Naive thymus-derived CD8-positive, alpha-beta T cell (primary cell): ENCODE measurements around the gene CHN1. TPM values are rescaled to one million over a fixed set of nuclear protein-coding genes. Genes with fewer than 3 reads are reported as not detected.

Source experiments
- ATAC-seq, 2 donors: fragments of 150-1000 bp; cut with Tn5 transposase in 1 of 2; sonication (Bioruptor Pico), chemical (Tn5 transposase) in 1 of 2; 1 replicate in 1 of 2; 2 replicates in 1 of 2; pipeline ENCODE4 v1.10.0; 2021; ENCODE audit warnings: mild to moderate bottlenecking in 2 of 2, moderate library complexity in 2 of 2
- POLR2A ChIA-PET: fragments of 350-600 bp; sonication (Branson Sonifier 250); formaldehyde crosslinking; loops from one replicate; lab custom pipeline; 2021; ENCODE audit warnings: antibody characterized with exemption; lab: Charles Lee
- DNase-seq, 10 donors: peaks; one replicate each; pipeline versions ENCODE4 v3.0.0 to v3.0.0-alpha.2; 2020 to 2022
- H3K27ac Mint-ChIP-seq, 10 donors: one replicate each; pipeline ENCODE4 v1.8.0; 2020 to 2022; ENCODE audit warnings: mild to moderate bottlenecking in 10 of 10, mixed read lengths in 10 of 10, moderate library complexity in 4 of 10, inconsistent platforms in 1 of 10
- H3K27me3 Mint-ChIP-seq, 5 donors: one replicate each; pipeline ENCODE4 v1.8.0; 2021 to 2022; ENCODE audit warnings: mixed read lengths in 5 of 5
- H3K36me3 Mint-ChIP-seq, 3 donors: one replicate each; pipeline ENCODE4 v1.8.0; 2020 to 2022; ENCODE audit warnings: mixed read lengths in 3 of 3, mild to moderate bottlenecking in 2 of 3, inconsistent platforms in 1 of 3
- H3K4me1 Mint-ChIP-seq, 4 donors: one replicate each; pipeline ENCODE4 v1.8.0; 2021 to 2022; ENCODE audit warnings: mixed read lengths in 4 of 4
- H3K4me3 Mint-ChIP-seq, 10 donors: one replicate each; pipeline ENCODE4 v1.8.0; 2020 to 2022; ENCODE audit warnings: mild to moderate bottlenecking in 10 of 10, mixed read lengths in 10 of 10, moderate library complexity in 6 of 10, inconsistent platforms in 1 of 10
- H3K9me3 Mint-ChIP-seq, 9 donors: one replicate each; pipeline ENCODE4 v1.8.0; 2020 to 2022; ENCODE audit warnings: mixed read lengths in 9 of 9, mild to moderate bottlenecking in 3 of 9, inconsistent platforms in 1 of 9, moderate library complexity in 1 of 9
- polyA plus RNA-seq, 3 donors: library from polyadenylated mRNA; unstranded; fragments of 300-500 nt; fragmentation: Illumina TruSeq; gene quantifications; one replicate each; pipeline ENCODE4 v1.2.3, GENCODE V29; 2021
- total RNA-seq, 8 experiments: library from RNA in 2 of 8; stranded (reverse) in 2 of 8; gene quantifications; one replicate each; pipeline ENCODE4 v1.2.3 and lab custom pipeline; 2021 to 2026

CHN1 gene, protein sequence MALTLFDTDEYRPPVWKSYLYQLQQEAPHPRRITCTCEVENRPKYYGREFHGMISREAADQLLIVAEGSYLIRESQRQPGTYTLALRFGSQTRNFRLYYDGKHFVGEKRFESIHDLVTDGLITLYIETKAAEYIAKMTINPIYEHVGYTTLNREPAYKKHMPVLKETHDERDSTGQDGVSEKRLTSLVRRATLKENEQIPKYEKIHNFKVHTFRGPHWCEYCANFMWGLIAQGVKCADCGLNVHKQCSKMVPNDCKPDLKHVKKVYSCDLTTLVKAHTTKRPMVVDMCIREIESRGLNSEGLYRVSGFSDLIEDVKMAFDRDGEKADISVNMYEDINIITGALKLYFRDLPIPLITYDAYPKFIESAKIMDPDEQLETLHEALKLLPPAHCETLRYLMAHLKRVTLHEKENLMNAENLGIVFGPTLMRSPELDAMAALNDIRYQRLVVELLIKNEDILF
- total RNA-seq (1 to 10 TPM; 1.8 to 1.9 TPM), polyA plus RNA-seq (1 to 10 TPM in 1 of 3 donors, under 1 TPM in 2; 0.58 to 2.2 (median 0.74) TPM), total RNA-seq (lab: John Stamatoyannopoulos, UW) (0 to 1.8 (median 0.81) reads per million in 6 experiments)

DNA sequence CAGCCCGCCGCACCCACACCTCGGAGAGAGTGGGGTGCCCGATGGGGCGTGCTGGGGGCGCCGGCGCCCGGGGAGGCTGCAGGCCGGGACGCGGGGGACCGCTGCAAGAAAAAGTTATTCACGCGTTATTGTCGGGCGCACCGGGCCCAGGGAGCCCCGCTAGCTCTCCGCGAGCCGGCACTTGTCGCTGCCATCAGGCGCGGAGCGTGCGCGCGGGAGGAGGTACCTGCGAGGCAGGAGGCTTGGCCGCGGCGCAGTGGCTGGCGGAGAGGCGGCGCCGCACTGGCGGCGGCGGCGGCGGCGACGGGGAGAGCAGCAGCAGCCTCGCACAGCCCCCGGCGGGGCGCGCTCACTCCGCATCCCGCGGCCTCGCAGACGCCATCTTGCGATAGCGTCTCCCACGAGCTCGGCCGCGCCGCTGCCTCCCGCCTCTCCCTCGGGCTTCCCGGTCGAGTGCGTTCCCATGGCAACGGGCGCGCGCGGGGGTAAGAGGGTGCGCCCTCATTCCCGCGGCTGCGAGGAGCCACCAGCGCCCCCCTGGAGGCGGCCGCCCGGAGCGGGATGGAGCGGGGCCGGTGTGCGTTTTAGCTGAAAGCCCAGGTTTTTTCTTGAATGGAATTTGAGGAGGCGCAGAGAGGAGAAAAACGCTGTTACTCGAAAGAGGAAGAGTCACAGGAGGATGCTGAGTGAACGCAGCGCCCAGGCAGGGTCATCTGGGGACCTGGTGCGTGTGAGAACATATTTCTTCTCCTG lies at the start of gene CHN1:
Gene CHN1, minus strand, starts transcription at position 402 of the 753 bp plus-strand sequence. CDS start 469 bp downstream, outside the sequence.
- POLR2A ChIA-PET: interaction anchor here (1.6 kb wide), 1 partner anchor 233 kb away, joined by 3 read pairs; no protein-coding TSS in a partner anchor
- peak within 1 kb of the TSS; percentile 71 to 89 (median 86) for H3K4me3 Mint-ChIP-seq
- peaks cover 32 to 63% (median 56%) of the 10 kb centered on the region in 5 donors for H3K27me3 Mint-ChIP-seq
- ATAC-seq (peak; percentile 95 to 96), DNase-seq (peak; percentile 43 to 78 (median 61))
- no peaks in the 10 kb centered on the region for H3K36me3 Mint-ChIP-seq
- H3K9me3 Mint-ChIP-seq: no peaks in the 10 kb centered on the region
- peaks cover 0 to 10% (median 8%) of the 10 kb centered on the region in 4 donors for H3K4me1 Mint-ChIP-seq
- peak within 1 kb of the TSS in 5 of 10 donors; percentile 14 to 53 (median 43) for H3K27ac Mint-ChIP-seq

DNA sequence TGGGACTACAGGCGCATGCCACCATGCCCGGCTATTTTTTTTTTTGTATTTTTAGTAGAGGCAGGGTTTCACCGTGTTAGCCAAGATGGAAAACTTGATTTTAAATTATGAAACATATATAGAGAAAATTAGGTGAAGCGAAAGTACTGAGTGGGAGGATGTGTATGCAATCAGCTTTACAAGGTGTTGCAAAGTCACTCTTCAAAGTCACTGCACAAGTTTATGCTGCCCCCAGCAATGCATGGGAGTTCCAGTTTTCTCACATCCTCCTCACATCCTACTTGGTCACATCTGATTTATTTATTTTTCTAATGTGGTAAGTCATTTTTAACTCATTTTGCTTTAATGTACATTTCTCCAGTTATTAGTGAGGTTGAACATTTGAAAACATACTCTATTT lies 49.2 kb upstream of the CHN1 start:
- Mint-ChIP-seq H3K9me3 (peaks cover 0 to 3% (median 0%) of the 10 kb centered on the region in 9 donors), H3K4me3 (no peak overlapping the region), H3K4me1 (no peaks in the 10 kb centered on the region), H3K27ac (no peak overlapping the region), H3K36me3 (peaks cover 5 to 24% (median 14%) of the 10 kb centered on the region in 3 donors), H3K27me3 (no peaks in the 10 kb centered on the region)
- POLR2A ChIA-PET: no interaction called here
- no peak for ATAC-seq
- no peak for DNase-seq

DNA sequence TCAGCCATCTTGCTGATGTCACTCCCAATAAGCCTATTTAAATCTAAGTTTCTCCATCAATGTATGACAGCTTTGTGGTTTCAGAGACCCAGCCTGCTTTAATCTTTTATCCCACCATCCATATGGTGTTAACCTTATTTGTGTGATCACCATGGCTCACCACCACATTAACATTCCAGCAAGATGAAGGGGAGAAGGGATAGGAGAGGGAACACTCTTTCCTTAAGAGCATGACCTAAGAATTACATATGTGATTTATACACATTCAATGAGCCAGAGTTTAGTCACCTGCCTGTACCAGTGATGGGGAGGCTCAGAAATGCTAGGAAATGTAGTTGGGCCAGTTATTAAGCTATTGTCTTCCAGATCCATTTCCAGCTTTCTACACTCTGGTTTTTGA lies 44.5 kb upstream of the CHN1 start:
- POLR2A ChIA-PET: no interaction called here
- Mint-ChIP-seq H3K27me3 (no peaks in the 10 kb centered on the region), H3K4me1 (peaks cover 0 to 5% (median 0%) of the 10 kb centered on the region in 4 donors), H3K9me3 (peaks cover 0 to 9% (median 3%) of the 10 kb centered on the region in 9 donors), H3K36me3 (peaks cover 4 to 14% (median 11%) of the 10 kb centered on the region in 3 donors), H3K4me3 (no peak overlapping the region), H3K27ac (no peak overlapping the region)
- DNase-seq (no peak), ATAC-seq (no peak)

DNA sequence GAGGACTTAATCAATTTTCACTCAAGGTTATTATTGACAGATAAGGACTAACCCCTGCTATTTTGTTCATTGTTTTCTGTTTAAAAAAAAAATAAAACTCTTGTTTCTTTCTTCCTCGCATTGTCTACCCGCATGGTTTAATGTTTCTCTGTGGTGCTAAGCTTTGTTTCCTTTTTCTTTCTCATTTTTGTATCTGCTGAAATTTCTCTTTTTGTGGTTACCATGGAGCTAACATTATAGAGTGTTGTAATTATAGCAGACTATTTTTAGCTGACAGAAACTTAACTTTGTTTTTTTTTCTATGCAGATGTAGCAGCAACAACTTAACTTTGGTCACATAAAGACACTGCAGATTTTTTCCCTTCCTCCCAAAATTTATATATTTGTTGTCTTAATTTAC lies 43.1 kb upstream of the CHN1 start:
- DNase-seq: no peak
- Mint-ChIP-seq H3K9me3 (peaks cover 0 to 14% (median 3%) of the 10 kb centered on the region in 9 donors), H3K36me3 (peaks cover 4 to 16% (median 14%) of the 10 kb centered on the region in 3 donors), H3K4me3 (no peak overlapping the region), H3K27me3 (no peaks in the 10 kb centered on the region), H3K4me1 (peaks cover 0 to 7% (median 0%) of the 10 kb centered on the region in 4 donors), H3K27ac (no peak overlapping the region)
- no peak for ATAC-seq
- POLR2A ChIA-PET: no interaction called here

DNA sequence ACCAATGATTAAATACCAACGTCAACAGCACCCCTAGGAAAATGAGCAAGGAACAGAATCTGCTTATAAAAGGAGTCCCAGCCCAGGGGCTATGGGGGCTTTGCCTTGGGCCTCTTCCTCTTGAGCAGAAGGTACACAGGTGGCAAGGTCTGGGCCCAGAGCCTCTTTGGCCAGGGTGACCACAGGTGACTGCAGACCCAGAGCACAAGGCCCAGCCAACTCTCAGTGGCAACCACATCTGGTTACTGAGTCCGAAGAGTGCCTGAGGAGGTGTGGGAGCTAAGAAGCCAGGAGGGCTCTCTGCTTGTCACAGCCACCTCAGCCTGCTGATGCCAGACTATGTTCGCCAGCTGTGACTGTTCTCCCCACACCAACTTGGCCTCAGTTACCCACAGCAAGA lies 34.3 kb upstream of the CHN1 start:
- peak overlapping the region in 2 of 10 donors; percentile 15 to 29 for H3K27ac Mint-ChIP-seq
- POLR2A ChIA-PET: no interaction called here
- H3K4me3 Mint-ChIP-seq: no peak overlapping the region
- peaks cover 0 to 5% (median 2%) of the 10 kb centered on the region in 3 donors for H3K36me3 Mint-ChIP-seq
- ATAC-seq (no peak), DNase-seq (no peak)
- H3K9me3 Mint-ChIP-seq: peaks cover 0 to 10% (median 5%) of the 10 kb centered on the region in 9 donors
- H3K27me3 Mint-ChIP-seq: peaks cover 0 to 6% (median 0%) of the 10 kb centered on the region in 5 donors
- H3K4me1 Mint-ChIP-seq: peaks cover 6 to 15% (median 8%) of the 10 kb centered on the region in 4 donors

DNA sequence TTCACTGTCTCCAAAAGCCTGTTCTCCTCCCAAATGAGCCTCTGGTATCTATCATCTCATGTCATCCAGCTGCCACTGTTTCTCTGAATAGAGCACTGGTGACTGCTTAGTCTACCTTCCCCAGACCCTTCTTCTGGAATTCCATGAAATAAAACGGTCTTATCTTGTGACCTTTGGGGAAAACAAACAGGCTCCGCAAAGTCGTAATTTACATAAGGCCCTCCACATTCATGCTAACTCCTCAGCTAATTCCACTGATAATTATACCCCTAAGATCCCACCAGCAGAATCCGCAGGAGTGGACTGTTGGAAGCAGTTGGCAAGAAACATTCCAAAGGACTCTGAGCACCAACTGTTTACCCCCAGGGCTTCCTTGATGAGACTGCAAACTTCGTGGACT lies 33.9 kb upstream of the CHN1 start:
- ATAC-seq (no peak), DNase-seq (no peak)
- Mint-ChIP-seq H3K4me1 (peaks cover 6 to 15% (median 8%) of the 10 kb centered on the region in 4 donors), H3K36me3 (peaks cover 0 to 4% (median 2%) of the 10 kb centered on the region in 3 donors), H3K27me3 (peaks cover 0 to 6% (median 0%) of the 10 kb centered on the region in 5 donors), H3K27ac (peak overlapping the region in 1 of 10 donors; percentile 29), H3K4me3 (no peak overlapping the region), H3K9me3 (peaks cover 0 to 10% (median 5%) of the 10 kb centered on the region in 9 donors)
- POLR2A ChIA-PET: no interaction called here

DNA sequence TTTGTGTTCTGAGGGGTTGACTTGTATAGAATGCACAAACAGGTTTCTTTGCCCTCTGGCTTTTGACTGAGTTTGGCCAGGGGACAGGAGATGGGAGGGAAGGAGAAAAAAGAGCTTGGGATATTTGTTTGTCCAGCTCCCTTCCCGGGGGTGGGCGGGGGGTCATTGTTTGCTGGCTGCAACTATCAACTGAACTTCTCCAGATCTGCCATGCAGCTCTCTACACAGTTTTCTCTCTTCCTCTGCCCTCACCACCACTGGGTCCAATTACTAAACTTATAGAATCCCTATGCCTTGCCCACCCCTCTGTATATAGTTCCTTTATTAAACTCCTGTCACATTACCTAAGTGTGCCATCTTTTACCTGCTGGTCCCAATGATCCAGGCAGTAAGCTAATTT lies 32.8 kb upstream of the CHN1 start:
- Mint-ChIP-seq H3K9me3 (peaks cover 0 to 6% (median 3%) of the 10 kb centered on the region in 9 donors), H3K36me3 (peaks cover 0 to 2% (median 0%) of the 10 kb centered on the region in 3 donors), H3K27me3 (peaks cover 0 to 6% (median 0%) of the 10 kb centered on the region in 5 donors), H3K4me3 (peak overlapping the region in 1 of 10 donors; percentile 43), H3K4me1 (peaks cover 6 to 12% (median 8%) of the 10 kb centered on the region in 4 donors), H3K27ac (peak overlapping the region in 1 of 10 donors; percentile 35)
- ATAC-seq (no peak), DNase-seq (no peak)
- POLR2A ChIA-PET: no interaction called here

DNA sequence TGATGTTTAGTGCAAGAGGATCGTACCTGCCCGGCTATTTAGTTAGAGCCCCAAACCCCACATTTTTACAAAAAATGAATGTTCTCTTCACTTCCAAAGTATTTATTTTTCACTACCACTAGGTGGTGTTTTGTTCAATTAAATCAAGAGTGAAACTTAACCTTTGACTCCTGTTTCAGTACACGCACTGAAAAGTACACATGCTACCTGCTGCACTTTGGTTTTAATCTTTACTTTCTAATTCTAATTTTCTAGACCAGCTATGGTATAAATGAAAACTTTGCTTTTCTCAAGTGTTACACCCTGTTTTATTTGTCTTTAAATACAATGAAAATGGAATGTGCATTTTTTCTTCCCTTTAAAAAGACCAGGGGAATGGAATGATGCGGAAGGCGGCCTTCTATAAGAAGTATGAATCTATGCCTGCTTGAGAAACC lies 31.4 kb upstream of the CHN1 start:
- Mint-ChIP-seq H3K27me3 (peaks cover 0 to 6% (median 0%) of the 10 kb centered on the region in 5 donors), H3K4me3 (peak overlapping the region; percentile 42 to 85 (median 77)), H3K9me3 (no peaks in the 10 kb centered on the region), H3K4me1 (peaks cover 6 to 12% (median 8%) of the 10 kb centered on the region in 4 donors), H3K36me3 (no peaks in the 10 kb centered on the region), H3K27ac (peak overlapping the region in 9 of 10 donors; percentile 42 to 93 (median 85))
- peak in 3 of 10 donors; percentile 29 to 52 (median 50) for DNase-seq
- peak; percentile 56 to 69 for ATAC-seq
- POLR2A ChIA-PET: no interaction called here

DNA sequence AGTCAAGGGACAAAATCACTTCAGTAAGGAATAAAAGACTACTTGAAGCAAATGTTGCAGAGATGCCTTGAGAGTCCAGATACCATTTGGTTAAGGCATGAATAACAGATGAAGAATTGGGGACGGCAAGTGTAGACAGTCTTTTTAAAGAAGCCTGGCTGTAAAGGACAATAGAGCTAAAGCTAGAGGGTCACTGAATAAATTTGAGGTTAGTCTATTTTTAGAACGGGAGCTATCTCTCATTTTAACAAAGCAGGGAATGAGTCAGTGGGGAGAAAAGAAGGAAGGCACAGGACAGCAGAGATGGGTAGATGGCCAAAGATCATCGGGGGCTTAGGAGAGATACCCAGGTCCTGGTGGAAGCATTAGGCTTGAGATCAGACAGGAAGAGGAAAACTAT lies 30.6 kb upstream of the CHN1 start:
- H3K9me3 Mint-ChIP-seq: no peaks in the 10 kb centered on the region
- POLR2A ChIA-PET: no interaction called here
- H3K4me1 Mint-ChIP-seq: peaks cover 6 to 12% (median 8%) of the 10 kb centered on the region in 4 donors
- H3K27me3 Mint-ChIP-seq: peaks cover 0 to 6% (median 0%) of the 10 kb centered on the region in 5 donors
- ATAC-seq (no peak), DNase-seq (no peak)
- H3K27ac Mint-ChIP-seq: peak overlapping the region in 2 of 10 donors; percentile 59 to 74
- H3K4me3 Mint-ChIP-seq: no peak overlapping the region
- no peaks in the 10 kb centered on the region for H3K36me3 Mint-ChIP-seq

DNA sequence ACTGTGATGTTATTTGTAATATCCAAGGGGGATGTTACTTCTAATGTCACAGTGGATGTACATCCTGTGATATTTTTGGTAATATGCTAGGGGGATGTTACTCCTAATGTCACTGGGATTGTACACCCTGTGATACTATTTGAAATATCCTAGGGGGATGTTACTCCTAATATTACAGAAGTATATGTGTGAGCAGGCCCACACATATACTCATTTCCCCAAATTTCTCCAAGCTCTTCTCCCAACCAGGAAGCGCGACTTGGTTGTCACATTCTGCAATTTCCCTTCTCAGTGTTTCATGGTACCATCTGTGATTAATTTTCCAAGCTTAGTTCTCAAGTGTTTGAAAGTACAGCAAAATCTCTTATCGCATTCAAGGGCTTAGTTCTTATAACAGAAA lies 29.5 kb upstream of the CHN1 start:
- POLR2A ChIA-PET: no interaction called here
- DNase-seq (no peak), ATAC-seq (no peak)
- Mint-ChIP-seq H3K27me3 (peaks cover 0 to 6% (median 0%) of the 10 kb centered on the region in 5 donors), H3K36me3 (no peaks in the 10 kb centered on the region), H3K27ac (no peak overlapping the region), H3K9me3 (no peaks in the 10 kb centered on the region), H3K4me3 (no peak overlapping the region), H3K4me1 (peaks cover 6 to 12% (median 8%) of the 10 kb centered on the region in 4 donors)

DNA sequence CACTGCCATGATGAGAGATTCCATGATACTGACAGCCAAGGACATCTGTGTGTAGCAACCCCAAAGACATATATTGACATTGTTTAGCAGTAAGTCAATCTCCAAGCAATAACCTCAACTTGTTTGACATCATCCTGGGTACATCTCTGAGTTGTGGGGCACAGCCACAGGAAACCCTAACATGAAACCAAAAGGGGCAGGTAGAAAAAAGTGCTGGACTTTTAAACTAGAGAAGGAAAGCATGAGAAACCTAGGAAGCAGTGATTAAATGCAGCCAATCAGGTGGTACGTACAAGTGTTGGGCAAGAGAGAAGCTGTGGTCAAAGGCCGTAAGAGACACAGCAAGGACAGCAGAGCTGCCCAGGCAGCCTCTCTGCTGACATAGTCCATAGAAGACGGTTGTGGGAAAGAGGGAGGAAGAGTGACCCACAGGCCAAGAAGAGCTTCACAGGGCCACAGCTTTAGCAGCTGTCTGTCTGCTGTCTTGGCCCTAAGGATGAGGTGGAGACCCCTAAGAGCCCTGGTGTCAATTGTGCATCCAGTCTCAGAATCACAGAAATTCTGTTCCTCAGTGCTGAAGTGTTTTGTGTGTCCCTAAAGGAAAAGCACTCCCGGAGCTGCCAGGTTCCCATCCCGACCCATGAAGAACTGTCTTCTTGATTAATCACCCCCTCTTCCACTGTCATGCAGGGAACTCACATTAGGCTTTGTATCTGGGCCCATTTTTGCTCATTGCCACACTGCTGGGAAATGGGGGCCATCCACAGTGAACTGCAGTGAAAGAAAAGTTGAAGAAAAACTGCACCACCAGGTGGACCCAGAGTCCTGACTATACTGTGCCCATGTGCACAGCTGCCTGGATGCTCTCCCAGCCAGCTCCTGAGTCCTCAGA lies 25.4 kb upstream of the CHN1 start:
- ATAC-seq (no peak), DNase-seq (no peak)
- POLR2A ChIA-PET: no interaction called here
- Mint-ChIP-seq H3K4me3 (no peak overlapping the region), H3K27me3 (peaks cover 0 to 3% (median 0%) of the 10 kb centered on the region in 5 donors), H3K27ac (no peak overlapping the region), H3K36me3 (peaks cover 0 to 2% (median 0%) of the 10 kb centered on the region in 3 donors), H3K9me3 (peaks cover 0 to 3% (median 0%) of the 10 kb centered on the region in 9 donors), H3K4me1 (no peaks in the 10 kb centered on the region)
